ENCODE results near the gene NQO2.
A peak's percentile ranks its signal among the peaks of the same experiment; 100 is the strongest.

The NQO2 gene

DNA sequence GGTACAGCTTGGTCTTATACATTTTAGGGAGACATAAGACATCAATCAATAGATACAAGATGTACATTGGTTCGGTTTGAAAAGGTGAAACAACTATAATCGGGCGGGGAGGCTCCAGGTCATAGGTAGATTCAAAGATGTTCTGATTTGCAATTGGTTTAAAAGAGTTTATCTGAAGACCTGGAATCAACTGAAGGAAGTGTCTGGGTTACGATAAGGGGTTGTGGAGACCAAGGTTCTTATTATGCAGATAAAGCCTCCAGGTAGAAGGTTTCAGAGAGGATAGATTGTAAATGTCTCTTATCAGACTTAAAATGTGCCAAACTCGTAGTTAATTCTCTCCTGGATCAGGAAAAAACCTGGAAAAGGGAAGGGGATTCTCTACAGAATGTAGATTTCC is 22.4 kb upstream of the NQO2 start:
- H3K27ac Mint-ChIP-seq = peak overlapping the region; percentile 94
- peak overlapping the region; percentile 54 for H3K4me3 Mint-ChIP-seq
- H3K36me3 Mint-ChIP-seq = no peaks in the 10 kb centered on the region
- H3K9me3 Mint-ChIP-seq = no peaks in the 10 kb centered on the region
- H3K4me1 Mint-ChIP-seq = peaks cover 21% of the 10 kb centered on the region
- ATAC-seq (no peak), DNase-seq (ENCODE audit: low spot score in 2 of 2) (no peak)

- H3K27ac Mint-ChIP-seq = no peak overlapping the region
- ATAC-seq (no peak), DNase-seq (ENCODE audit: low spot score in 2 of 2) (no peak)
- no peaks in the 10 kb centered on the region for H3K9me3 Mint-ChIP-seq
- H3K4me3 Mint-ChIP-seq = no peak overlapping the region
- peaks cover 20% of the 10 kb centered on the region for H3K4me1 Mint-ChIP-seq
- no peaks in the 10 kb centered on the region for H3K36me3 Mint-ChIP-seq
Measured at GRCh38 chr6:2977799-2978590, 21.7 kb upstream of the NQO2 start.

DNA sequence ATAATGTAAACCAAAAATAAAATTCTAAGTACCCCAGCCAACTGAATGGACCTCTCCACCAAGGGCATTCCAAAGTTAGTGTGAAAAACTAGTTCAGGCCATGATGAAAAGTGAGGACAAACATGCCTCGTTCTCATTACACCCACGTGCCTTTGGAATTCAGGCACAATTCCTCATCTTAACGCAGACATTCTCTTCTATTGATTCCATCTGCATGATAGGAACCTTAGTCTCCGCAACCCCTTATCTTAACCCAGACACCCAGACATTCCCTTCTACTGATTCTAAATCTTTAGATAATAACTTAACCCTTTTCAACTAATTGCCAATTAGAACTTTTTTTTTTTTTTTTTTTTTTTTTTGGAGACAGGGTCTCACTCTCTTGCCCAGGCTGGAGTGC is 20.8 kb upstream of the NQO2 start:
- no peak overlapping the region for H3K4me3 Mint-ChIP-seq
- H3K4me1 Mint-ChIP-seq = peaks cover 20% of the 10 kb centered on the region
- no peaks in the 10 kb centered on the region for H3K36me3 Mint-ChIP-seq
- no peaks in the 10 kb centered on the region for H3K9me3 Mint-ChIP-seq
- DNase-seq (ENCODE audit: low spot score in 2 of 2) = no peak
- no peak overlapping the region for H3K27ac Mint-ChIP-seq
- no peak for ATAC-seq

- ATAC-seq (no peak), DNase-seq (ENCODE audit: low spot score in 2 of 2) (no peak)
- Mint-ChIP-seq H3K36me3 (no peaks in the 10 kb centered on the region), H3K4me3 (no peak overlapping the region), H3K27ac (peak overlapping the region; percentile 5), H3K9me3 (no peaks in the 10 kb centered on the region), H3K4me1 (peaks cover 14% of the 10 kb centered on the region)
Measured at GRCh38 chr6:2979819-2980464, 19.8 kb upstream of the NQO2 start.

DNA sequence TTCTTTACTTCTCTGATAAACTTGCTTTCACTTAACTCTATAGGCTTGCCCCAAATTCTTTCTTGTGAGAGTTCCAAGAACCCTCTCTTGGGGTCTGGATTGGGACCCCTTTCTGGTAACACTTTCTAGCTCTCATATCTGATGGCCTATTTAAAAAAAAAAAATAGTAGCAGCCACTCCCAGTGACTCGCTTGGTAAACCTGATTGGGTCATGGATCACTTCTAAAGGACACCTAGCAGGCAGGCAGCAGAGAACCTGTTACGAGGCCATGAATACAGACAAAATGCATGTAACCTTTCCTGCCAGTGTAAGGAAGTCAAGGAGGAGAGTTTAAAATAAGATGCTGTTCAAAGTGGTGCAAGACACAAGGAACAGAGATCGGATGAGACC is 19.2 kb upstream of the NQO2 start:
- H3K4me3 Mint-ChIP-seq = no peak overlapping the region
- peak overlapping the region; percentile 5 for H3K27ac Mint-ChIP-seq
- no peaks in the 10 kb centered on the region for H3K9me3 Mint-ChIP-seq
- H3K4me1 Mint-ChIP-seq = peaks cover 14% of the 10 kb centered on the region
- ATAC-seq (no peak), DNase-seq (ENCODE audit: low spot score in 2 of 2) (no peak)
- H3K36me3 Mint-ChIP-seq = no peaks in the 10 kb centered on the region

DNA sequence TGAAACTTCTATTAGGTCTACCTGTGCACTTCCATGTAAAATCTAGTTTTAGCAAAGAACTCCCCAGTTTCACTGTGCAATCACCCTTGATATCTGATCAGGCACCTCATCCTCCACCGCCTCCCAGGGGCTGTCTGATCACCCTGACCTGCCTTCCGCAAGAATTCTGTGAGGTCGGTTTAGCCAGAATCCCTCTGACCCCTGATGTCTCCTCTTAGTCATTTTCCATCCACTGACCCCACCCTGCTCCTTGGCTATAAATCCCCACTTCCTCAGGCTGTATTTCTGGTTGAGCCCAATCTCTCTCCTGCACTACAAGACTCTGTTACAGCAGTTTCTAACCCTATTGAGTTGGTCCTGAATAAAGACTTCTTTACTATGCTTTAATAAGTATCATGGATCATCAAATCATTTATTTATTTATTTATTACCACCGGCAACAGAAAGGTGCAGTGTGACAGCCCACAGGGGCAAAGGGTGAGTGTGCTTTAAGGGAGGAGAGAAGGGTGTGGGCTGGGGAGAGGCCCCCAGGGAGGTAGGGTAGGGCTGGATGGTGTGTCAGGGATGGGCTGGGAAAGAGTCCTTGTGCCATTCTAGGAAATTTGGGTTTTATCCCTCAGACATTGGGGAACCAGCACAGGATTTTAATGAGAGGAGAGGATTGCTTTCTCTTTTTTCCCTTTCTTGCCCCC is 17.1 kb upstream of the NQO2 start:
- peaks cover 6% of the 10 kb centered on the region for H3K4me1 Mint-ChIP-seq
- H3K36me3 Mint-ChIP-seq = no peaks in the 10 kb centered on the region
- H3K27ac Mint-ChIP-seq = no peak overlapping the region
- no peak overlapping the region for H3K4me3 Mint-ChIP-seq
- DNase-seq (ENCODE audit: low spot score in 2 of 2) (no peak), ATAC-seq (no peak)
- no peaks in the 10 kb centered on the region for H3K9me3 Mint-ChIP-seq

GRCh38 chr6:2984738-2985406 is 14.8 kb upstream of the NQO2 start:
- Mint-ChIP-seq H3K36me3 (peaks cover 16% of the 10 kb centered on the region), H3K4me3 (no peak overlapping the region)

GRCh38 chr6:2986722-2987221 is 12.9 kb upstream of the NQO2 start:
- H3K9me3 Mint-ChIP-seq = no peaks in the 10 kb centered on the region
- H3K36me3 Mint-ChIP-seq = peaks cover 18% of the 10 kb centered on the region
- peak overlapping the region; percentile 90 for H3K27ac Mint-ChIP-seq
- H3K4me1 Mint-ChIP-seq = peaks cover 24% of the 10 kb centered on the region
- DNase-seq (ENCODE audit: low spot score in 2 of 2) = no peak
- H3K4me3 Mint-ChIP-seq = peak overlapping the region; percentile 85
- no peak for ATAC-seq

More at GRCh38 chr6:2984738-2985406, 14.8 kb upstream of the NQO2 start:
- no peaks in the 10 kb centered on the region for H3K9me3 Mint-ChIP-seq
- no peak overlapping the region for H3K27ac Mint-ChIP-seq
- no peak for ATAC-seq
- DNase-seq (ENCODE audit: low spot score in 2 of 2) = no peak
- peaks cover 17% of the 10 kb centered on the region for H3K4me1 Mint-ChIP-seq

DNA sequence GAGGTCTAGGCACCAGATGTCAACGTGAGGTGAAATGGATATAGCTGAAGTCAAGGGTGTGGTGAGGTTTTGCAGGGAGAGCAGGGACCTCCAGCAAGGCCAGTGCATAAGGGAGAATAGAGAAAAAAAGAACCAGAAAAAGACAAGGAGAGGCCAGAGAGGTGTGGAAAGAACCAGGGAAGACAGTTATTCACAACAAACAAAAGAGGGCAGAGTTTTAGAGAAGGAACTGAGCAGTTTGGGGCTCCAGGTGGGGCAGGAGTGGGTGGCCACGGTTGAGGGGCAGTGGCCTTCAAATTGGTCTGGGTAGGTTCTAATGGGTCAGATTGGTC is 11.6 kb upstream of the NQO2 start:
- ATAC-seq (no peak), DNase-seq (ENCODE audit: low spot score in 2 of 2) (no peak)
- Mint-ChIP-seq H3K9me3 (no peaks in the 10 kb centered on the region), H3K36me3 (peaks cover 18% of the 10 kb centered on the region), H3K4me3 (peak overlapping the region; percentile 85), H3K4me1 (peaks cover 24% of the 10 kb centered on the region), H3K27ac (peak overlapping the region; percentile 90)

DNA sequence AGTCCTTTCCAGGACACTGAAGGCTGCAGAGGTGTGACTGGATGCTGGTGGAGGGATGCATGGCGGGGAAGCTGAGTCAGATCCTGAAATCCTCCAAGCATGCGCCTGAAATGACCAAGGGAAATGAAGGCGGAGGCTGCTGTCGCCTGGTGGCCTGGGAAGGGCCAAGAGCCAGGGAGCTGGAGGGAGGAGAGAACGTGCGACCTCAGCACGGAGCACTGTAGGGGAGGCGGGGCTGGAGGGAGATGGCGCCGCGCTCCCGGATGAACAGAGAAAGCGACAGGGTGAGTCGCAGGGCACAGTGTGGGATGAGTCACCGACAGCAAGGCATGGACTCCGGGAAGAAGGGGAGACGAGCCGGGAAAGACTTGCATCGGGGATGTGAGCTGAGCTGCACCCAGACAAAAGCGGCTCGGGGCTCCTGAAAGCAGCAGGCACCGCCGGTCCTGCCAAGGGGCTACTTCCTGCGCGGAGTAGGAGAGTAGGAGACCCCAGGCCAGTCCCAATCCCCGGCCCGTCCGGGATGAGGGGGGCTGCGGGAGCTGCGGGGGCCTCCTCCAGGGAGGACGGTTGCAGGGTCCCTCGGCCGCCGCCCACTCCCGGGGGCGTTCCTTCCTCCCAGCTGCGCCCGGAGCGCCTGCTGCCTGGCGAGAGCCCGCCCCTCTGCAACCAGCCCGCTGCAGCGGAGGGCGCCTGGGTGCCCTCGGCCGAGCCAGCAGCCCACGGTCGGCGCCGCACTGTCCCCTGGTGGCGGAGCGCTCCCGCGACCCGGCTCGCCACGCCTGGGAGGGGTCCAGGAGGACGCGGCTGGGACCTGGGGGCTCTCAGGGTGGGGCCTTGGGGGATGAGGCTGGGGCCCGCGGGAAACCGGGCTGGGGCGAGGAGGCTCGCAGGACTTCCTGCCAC is 11.0 kb upstream of the NQO2 start:
- H3K27ac Mint-ChIP-seq = peak overlapping the region; percentile 99
- DNase-seq (ENCODE audit: low spot score in 2 of 2) (peak; percentile 74 to 92), ATAC-seq (peak; percentile 91)
- peaks cover 24% of the 10 kb centered on the region for H3K4me1 Mint-ChIP-seq
- no peaks in the 10 kb centered on the region for H3K9me3 Mint-ChIP-seq
- H3K4me3 Mint-ChIP-seq = peak overlapping the region; percentile 85
- peaks cover 18% of the 10 kb centered on the region for H3K36me3 Mint-ChIP-seq

DNA sequence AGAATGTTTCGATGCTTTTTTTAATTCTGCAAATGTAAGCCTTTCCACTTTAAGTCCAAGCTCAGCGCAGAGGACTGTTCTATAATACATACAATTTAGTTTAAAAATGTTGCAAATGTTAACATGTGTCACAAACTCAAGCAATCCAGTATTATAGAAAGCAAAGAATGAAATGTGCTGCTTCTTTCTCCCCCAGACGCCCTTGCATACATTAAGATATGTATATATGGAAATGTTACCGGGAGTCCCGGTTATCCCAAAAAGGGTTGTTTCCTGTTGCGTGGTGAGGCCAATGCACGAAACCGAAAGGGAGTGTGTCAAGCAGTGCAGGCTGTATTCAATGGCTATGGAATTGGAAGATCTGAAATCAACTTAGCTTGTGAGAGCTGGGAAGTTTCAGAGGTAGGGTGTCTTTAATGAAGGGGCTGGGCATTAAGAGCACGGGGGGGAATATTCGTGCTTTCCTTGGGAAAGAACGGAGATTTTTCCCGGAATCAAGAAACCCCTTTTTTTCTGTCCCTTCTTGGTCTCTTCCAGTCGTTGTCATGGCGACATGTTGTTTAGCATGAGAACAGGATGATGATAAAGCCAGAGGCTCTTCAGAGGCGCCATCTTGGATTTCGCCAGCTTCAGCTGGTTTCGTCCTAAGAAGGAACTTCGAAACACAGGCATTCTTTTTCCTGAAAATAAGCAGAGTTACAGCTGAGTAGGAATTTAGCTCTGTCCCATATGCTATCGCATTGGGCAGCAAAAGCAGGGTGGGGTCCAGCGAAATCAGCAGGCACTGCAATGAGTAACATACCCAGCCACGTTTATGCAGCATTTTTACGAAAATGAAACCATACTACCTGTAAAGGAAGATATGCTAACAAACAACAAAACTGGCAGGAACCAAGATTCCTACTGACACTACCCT is 10.1 kb upstream of the NQO2 start:
- Mint-ChIP-seq H3K36me3 (peaks cover 18% of the 10 kb centered on the region), H3K27ac (peak overlapping the region; percentile 99), H3K9me3 (no peaks in the 10 kb centered on the region), H3K4me3 (peak overlapping the region; percentile 85), H3K4me1 (peaks cover 24% of the 10 kb centered on the region)
- DNase-seq (ENCODE audit: low spot score in 2 of 2) (peak; percentile 49 to 89), ATAC-seq (peak; percentile 77)

DNA sequence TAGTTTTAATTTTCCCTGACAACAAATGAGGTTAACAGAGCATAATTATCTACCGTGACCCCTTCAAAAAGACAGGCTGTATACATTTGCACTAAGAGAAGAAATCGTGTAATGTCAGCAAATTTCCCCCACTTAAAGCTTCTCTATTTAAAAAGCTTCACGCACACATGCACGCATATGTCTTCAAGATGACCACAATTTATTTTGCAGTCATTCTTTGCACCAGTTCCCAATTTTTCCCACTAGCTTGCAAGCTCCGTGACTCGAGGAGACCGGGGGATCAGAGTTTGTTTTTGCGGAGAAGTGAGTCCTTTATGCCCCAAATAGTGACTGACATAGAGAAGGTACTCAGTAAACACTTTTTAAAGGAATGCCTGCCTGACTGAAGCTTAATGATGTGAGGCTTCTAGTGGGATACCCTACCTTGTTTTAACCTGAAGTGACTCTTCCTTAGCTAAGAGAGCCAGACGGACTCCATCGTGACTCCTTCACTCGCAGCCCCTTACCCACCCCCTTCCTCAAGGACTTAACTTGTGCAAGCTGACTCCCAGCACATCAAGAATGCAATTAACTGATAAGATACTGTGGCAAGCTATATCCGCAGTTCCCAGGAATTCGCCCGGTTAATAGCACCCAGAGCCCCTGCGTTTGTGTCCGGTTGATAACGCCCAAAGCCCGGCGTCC is 9.3 kb upstream of the NQO2 start:
- Mint-ChIP-seq H3K36me3 (peaks cover 18% of the 10 kb centered on the region), H3K4me1 (peaks cover 24% of the 10 kb centered on the region), H3K27ac (peak overlapping the region; percentile 99), H3K4me3 (peak overlapping the region; percentile 85), H3K9me3 (no peaks in the 10 kb centered on the region)
- ATAC-seq = no peak
- peak in 1 of 2 donors; percentile 64 for DNase-seq (ENCODE audit: low spot score in 2 of 2)

- DNase-seq (ENCODE audit: low spot score in 2 of 2) (no peak), ATAC-seq (no peak)
- Mint-ChIP-seq H3K27ac (peak overlapping the region; percentile 99), H3K36me3 (peaks cover 18% of the 10 kb centered on the region), H3K9me3 (no peaks in the 10 kb centered on the region), H3K4me3 (peak overlapping the region; percentile 85), H3K4me1 (peaks cover 24% of the 10 kb centered on the region)
Measured at GRCh38 chr6:2990932-2991506, 8.7 kb upstream of the NQO2 start.

All from stimulated activated effector memory CD8-positive, alpha-beta T cell treated with anti-CD3 and anti-CD28 coated beads, Interleukin-12 subunit alpha, Interleukin-12 subunit beta, amount 100 ng/mL, for 72 hours (primary cell).